H1 (cell line): Measurements from ENCODE around the gene RAB6D. TPM values are rescaled to one million over a fixed set of nuclear protein-coding genes. Genes with fewer than 3 reads are reported as not detected.

ENCODE experiments used
- CTCF ChIA-PET: fragments of 300-600 bp; sonication (Branson Sonifier 250); formaldehyde crosslinking; loops from one replicate; lab custom pipeline; 2021; ENCODE audit not compliant: partially characterized antibody; lab: Charles Lee
- POLR2A ChIA-PET: fragments of 300-600 bp; sonication (Branson Sonifier 250); formaldehyde crosslinking; loops from one replicate; lab custom pipeline; 2021; ENCODE audit warnings: inconsistent platforms; ENCODE audit not compliant: partially characterized antibody; lab: Charles Lee
- DNase-seq, 2 experiments: peaks; one replicate each; pipeline versions ENCODE4 v3.0.0 to v3.0.0-alpha.2; 2010 to 2022; ENCODE audit warnings: low spot score in 2 of 2, low read depth in 1 of 2, mixed read lengths in 1 of 2
- FAIRE-seq: peaks from 2 replicates; lab custom pipeline; 2011; peaks lifted over from hg19 to GRCh38; lab: Jason Lieb, UNC
- H2AFZ ChIP-seq: 2 replicates; pipeline ENCODE4 v1.8.1; 2012; ENCODE audit warnings: low read length, inconsistent platforms
- H2AK5ac ChIP-seq: 2 replicates; pipeline ENCODE4 v1.6.1; 2013; ENCODE audit warnings: low read depth, low read length
- H2BK120ac ChIP-seq: replicated peaks from 2 replicates; pipeline ENCODE3; 2013; ENCODE audit warnings: low read depth, low read length, inconsistent platforms
- H2BK12ac ChIP-seq: 2 replicates; pipeline ENCODE4 v1.6.1; 2013; ENCODE audit warnings: low read depth, low read length
- H2BK15ac ChIP-seq: 2 replicates; pipeline ENCODE4 v1.6.1; 2013; ENCODE audit warnings: low read length
- H2BK20ac ChIP-seq: 2 replicates; pipeline ENCODE4 v1.6.1; 2013; ENCODE audit warnings: low read length
- H2BK5ac ChIP-seq: 2 replicates; pipeline ENCODE4 v1.6.1; 2013; ENCODE audit warnings: low read depth, low read length
- H3K14ac ChIP-seq: 2 replicates; pipeline ENCODE4 v1.6.1; 2013; ENCODE audit warnings: inconsistent platforms; ENCODE audit not compliant: insufficient read length
- H3K18ac ChIP-seq: 2 replicates; pipeline ENCODE4 v1.6.1; 2013; ENCODE audit warnings: low read length; ENCODE audit errors: extremely low read depth
- H3K23ac ChIP-seq: 2 replicates; pipeline ENCODE4 v1.6.1; 2013; ENCODE audit warnings: inconsistent platforms; ENCODE audit not compliant: insufficient read length
- H3K23me2 ChIP-seq: 2 replicates; pipeline ENCODE4 v1.6.1; 2013; ENCODE audit warnings: low read depth, low read length
- H3K27ac ChIP-seq: 2 replicates; pipeline ENCODE4 v1.6.1; 2011; ENCODE audit warnings: low read depth, low read length, inconsistent platforms
- H3K27me3 ChIP-seq, 4 experiments: replicated peaks in 1 of 4; 1 replicate in 1 of 4; 2 replicates in 3 of 4; pipeline versions ENCODE4 v1.6.1 to v1.8.1; 2011 to 2013; ENCODE audit warnings: low read length in 3 of 4, mild to moderate bottlenecking in 3 of 4, inconsistent platforms in 2 of 4, mixed read lengths in 2 of 4, moderate library complexity in 1 of 4; ENCODE audit not compliant: control insufficient read depth in 3 of 4, insufficient read depth in 3 of 4; ENCODE audit errors: extremely low read depth in 1 of 4
- H3K36me3 ChIP-seq, 4 experiments: 2 replicates each; pipeline versions ENCODE4 v1.6.1 to v1.8.1; 2011 to 2013; ENCODE audit warnings: mild to moderate bottlenecking in 4 of 4, low read length in 3 of 4, moderate library complexity in 2 of 4, control low read depth in 1 of 4, inconsistent platforms in 1 of 4; ENCODE audit not compliant: insufficient read depth in 4 of 4, control insufficient read depth in 2 of 4
- H3K4ac ChIP-seq: replicated peaks from 2 replicates; pipeline ENCODE3; 2013; ENCODE audit warnings: low read length, low read depth, mixed read lengths, inconsistent platforms; ENCODE audit not compliant: insufficient read length
- H3K4me1 ChIP-seq, 4 experiments: replicated peaks in 1 of 4; 1 replicate in 1 of 4; 2 replicates in 3 of 4; pipeline versions ENCODE4 v1.6.1 to v1.8.1; 2011 to 2013; ENCODE audit warnings: low read length in 3 of 4, inconsistent platforms in 2 of 4, mixed read lengths in 1 of 4; ENCODE audit not compliant: insufficient read depth in 4 of 4, control insufficient read depth in 3 of 4
- H3K4me2 ChIP-seq, 2 experiments: 2 replicates each; pipeline versions ENCODE4 v1.6.1 to v1.8.1; 2011 to 2013; ENCODE audit warnings: low read depth in 2 of 2, low read length in 2 of 2, control low read depth in 1 of 2, inconsistent platforms in 1 of 2, mild to moderate bottlenecking in 1 of 2; ENCODE audit not compliant: insufficient read depth in 1 of 2
- H3K4me3 ChIP-seq, 4 experiments: fragments of 200-600, 300-600 bp in 1 of 4; sonication (generic), shearing (Covaris generic), sonication (Bioruptor Twin) in 1 of 4; 2 replicates each; pipeline versions ENCODE4 v1.5.1 to v1.8.1; 2011 to 2016; ENCODE audit warnings: low read length in 4 of 4, low read depth in 3 of 4, control low read depth in 2 of 4, inconsistent platforms in 2 of 4, mild to moderate bottlenecking in 2 of 4, mixed read lengths in 1 of 4, moderate library complexity in 1 of 4; ENCODE audit not compliant: insufficient read depth in 2 of 4; ENCODE audit errors: extremely low read depth in 1 of 4
- H3K56ac ChIP-seq: replicated peaks from 2 replicates; pipeline ENCODE3; 2013; ENCODE audit warnings: low read depth, mild to moderate bottlenecking, mixed read lengths, low read length, inconsistent platforms; ENCODE audit not compliant: insufficient read length
- H3K79me1 ChIP-seq: 2 replicates; pipeline ENCODE4 v1.6.1; 2013; ENCODE audit warnings: low read depth, low read length, control low read depth
- H3K79me2 ChIP-seq, 2 experiments: 2 replicates each; pipeline versions ENCODE4 v1.6.1 to v1.8.1; 2012 to 2013; ENCODE audit warnings: low read length in 2 of 2, mild to moderate bottlenecking in 2 of 2, inconsistent platforms in 1 of 2; ENCODE audit not compliant: insufficient read depth in 2 of 2, control insufficient read depth in 1 of 2
- H3K9ac ChIP-seq, 4 experiments: replicated peaks in 1 of 4; 1 replicate in 1 of 4; 2 replicates in 3 of 4; pipeline versions ENCODE4 v1.6.1 to v1.8.1; 2011 to 2013; ENCODE audit warnings: low read depth in 3 of 4, low read length in 3 of 4, control low read depth in 2 of 4, mild to moderate bottlenecking in 2 of 4, moderate library complexity in 2 of 4, inconsistent platforms in 1 of 4; ENCODE audit errors: extremely low read depth in 1 of 4
- H3K9me3 ChIP-seq, 2 experiments: 2 replicates each; pipeline versions ENCODE4 v1.6.1 to v1.8.1; 2012 to 2013; ENCODE audit warnings: mild to moderate bottlenecking in 2 of 2, moderate library complexity in 2 of 2, control low read depth in 1 of 2, inconsistent platforms in 1 of 2, low read depth in 1 of 2, low read length in 1 of 2, mixed read lengths in 1 of 2; ENCODE audit not compliant: insufficient read depth in 2 of 2
- H4K20me1 ChIP-seq, 2 experiments: replicated peaks in 1 of 2; 2 replicates each; pipeline versions ENCODE3 to v1.8.1; 2011 to 2013; ENCODE audit warnings: inconsistent platforms in 2 of 2, low read length in 2 of 2, mild to moderate bottlenecking in 1 of 2; ENCODE audit not compliant: insufficient read depth in 2 of 2, control insufficient read depth in 1 of 2
- H4K5ac ChIP-seq: 2 replicates; pipeline ENCODE4 v1.6.1; 2013; ENCODE audit warnings: low read length, low read depth, mixed read lengths, inconsistent platforms; ENCODE audit not compliant: insufficient read length
- H4K8ac ChIP-seq: 2 replicates; pipeline ENCODE4 v1.8.0; 2013; ENCODE audit warnings: mild to moderate bottlenecking, moderate library complexity, low read length, inconsistent platforms; ENCODE audit not compliant: insufficient read depth; ENCODE audit errors: extremely low read depth
- H4K91ac ChIP-seq: replicated peaks from 2 replicates; pipeline ENCODE3; 2013; ENCODE audit warnings: low read length, mixed read lengths, inconsistent platforms; ENCODE audit not compliant: insufficient read length
- CBX5 ChIP-seq: fragments of 300-800, 300-1000 bp; sonication (generic); IDR thresholded peaks from 2 replicates; pipeline ENCODE4 v1.7.1; 2016; ENCODE audit warnings: antibody characterized with exemption, low read length, low read depth
- CHD2 ChIP-seq: IDR thresholded peaks from 2 replicates; pipeline ENCODE4 v1.6.1; 2012; ENCODE audit warnings: low read length, improper control_type of control experiment
- CREB1 ChIP-seq: IDR thresholded peaks from 2 replicates; pipeline ENCODE4 v1.6.1; 2012; ENCODE audit warnings: inconsistent platforms
- CTCF ChIP-seq, 3 experiments: IDR thresholded peaks; 1 replicate in 2 of 3; 2 replicates in 1 of 3; pipeline versions ENCODE4 v1.5.1 to v1.6.1; 2011; ENCODE audit warnings: low read length in 3 of 3, mild to moderate bottlenecking in 3 of 3, inconsistent platforms in 2 of 3, low read depth in 1 of 3, moderate library complexity in 1 of 3; ENCODE audit not compliant: insufficient read depth in 1 of 3; ENCODE audit errors: control extremely low read depth in 1 of 3
- JUN ChIP-seq: IDR thresholded peaks from 2 replicates; pipeline ENCODE4 v1.6.1; 2011; ENCODE audit warnings: low read depth, mild to moderate bottlenecking, improper control_type of control experiment, low read length
- TCF12 ChIP-seq: IDR thresholded peaks from 2 replicates; pipeline ENCODE4 v1.6.1; 2011; ENCODE audit warnings: low read depth, mild to moderate bottlenecking, low read length
- WGBS, 2 experiments: shearing (Covaris generic) in 1 of 2; methylation state at CpG; one replicate each; pipeline versions ENCODE4 v1.1.6 to v1.1.7; 2013 to 2015; ENCODE audit warnings: low lambda C conversion rate in 2 of 2, mixed read lengths in 2 of 2, inconsistent platforms in 1 of 2, low coverage in 1 of 2, missing lambda C conversion rate in 1 of 2; ENCODE audit not compliant: insufficient replicate concordance in 2 of 2, insufficient coverage in 1 of 2, insufficient read length in 1 of 2; ENCODE audit errors: extremely low coverage in 1 of 2, missing lambda C conversion rate in 1 of 2; 5-methylcytosine and 5-hydroxymethylcytosine counted together
- polyA plus RNA-seq, 7 experiments: library from polyadenylated mRNA; depleted of rRNA in 3 of 7; stranded (reverse) in 5 of 7; unstranded in 2 of 7; fragments of >200 nt in 5 of 7; fragments of 200-250 nt in 2 of 7; gene quantifications; 1 replicate in 5 of 7; 2 replicates in 1 of 7; 4 replicates in 1 of 7; pipeline versions ENCODE4 v1.2.1 to v1.2.3, GENCODE V29; 2011 to 2013; ENCODE audit warnings: missing spikeins in 2 of 7, mixed read lengths in 2 of 7
- total RNA-seq: library from RNA; stranded (reverse); fragmentation: NEBNext Ultra II Directional; extraction: Animal tissue kit (Norgen Biotek cat#: 25700); gene quantifications from 2 replicates; pipeline ENCODE4 v1.2.1, GENCODE V29; 2021
- TF ChIP-seq, protein P1 (sequence below): IDR thresholded peaks from 2 replicates; pipeline ENCODE4 v1.6.1; 2011; ENCODE audit warnings: low read length, improper control_type of control experiment

RAB6D gene
- total and polyA plus RNA-seq, 2 of the 8 experiments (the other 6 are each of a cell fraction or from before 2014, with no cell fraction given): 0.05 to 0.22 TPM

- Histone ChIP-seq H3K23me2 (no peaks in the 10 kb centered on the region), H3K79me1 (no peaks in the 10 kb centered on the region), H2BK20ac (no peak overlapping the region; the same call in 1 of the 2 replicates), H3K23ac (no peak overlapping the region), H3K18ac (no peak overlapping the region), H2BK15ac (no peak overlapping the region), H2BK12ac (no peak overlapping the region), H3K4me1 (no peaks in the 10 kb centered on the region), H2AFZ (peak overlapping the region; percentile 84; the same call in 1 of the 2 replicates), H3K4me3 (no peak overlapping the region), H3K27me3 (no peaks in the 10 kb centered on the region), H3K14ac (no peak overlapping the region), H3K56ac (no peak overlapping the region), H4K91ac (no peak overlapping the region), H3K79me2 (no peaks in the 10 kb centered on the region), H3K9ac (no peak overlapping the region), H3K27ac (no peak overlapping the region), H4K20me1 (no peaks in the 10 kb centered on the region), H4K5ac (no peak overlapping the region), H4K8ac (no peak overlapping the region), H2BK120ac (no peak overlapping the region), H2AK5ac (no peak overlapping the region), H3K4ac (no peak overlapping the region), H3K9me3 (no peaks in the 10 kb centered on the region), H3K36me3 (no peaks in the 10 kb centered on the region), H2BK5ac (no peak overlapping the region), H3K4me2 (no peak overlapping the region; a peak in 1 of 4 replicates)
- FAIRE-seq: peak; percentile 94
- POLR2A ChIA-PET: interaction anchor here (1.4 kb wide), 1 partner anchor 79 kb away, joined by 8 read pairs; the partner anchor contains the start of gene MZT2A
- 24% methylated on average over 7 of the region's 7 CpGs; no CpG with 5 or more reads in 1 of the 2 experiments for WGBS, 2 experiments
- CTCF ChIA-PET: interaction anchor here (0.9 to 5.0 kb wide), 26 partner anchors 9 to 269 kb away, joined by 3 to 53 read pairs (median 4); partner anchors contain the start of gene MZT2A
- DNase-seq: no peak
- TF ChIP-seq CBX5 (no peak), JUN (no peak), CREB1 (no peak; the same call in 1 of the 2 replicates), CTCF (IDR thresholded peaks at IDR 0.05; ENCODE audit: control extremely low read depth in 1 of 3, insufficient read depth in 1 of 3, low read depth in 1 of 3, low read length in 3 of 3) (peak in 2 of 3 experiments; percentile 61 to 71; a peak in 2 of 4 replicates), CHD2 (no peak), TCF12 (no peak)
- TF ChIP-seq, protein P1, sequence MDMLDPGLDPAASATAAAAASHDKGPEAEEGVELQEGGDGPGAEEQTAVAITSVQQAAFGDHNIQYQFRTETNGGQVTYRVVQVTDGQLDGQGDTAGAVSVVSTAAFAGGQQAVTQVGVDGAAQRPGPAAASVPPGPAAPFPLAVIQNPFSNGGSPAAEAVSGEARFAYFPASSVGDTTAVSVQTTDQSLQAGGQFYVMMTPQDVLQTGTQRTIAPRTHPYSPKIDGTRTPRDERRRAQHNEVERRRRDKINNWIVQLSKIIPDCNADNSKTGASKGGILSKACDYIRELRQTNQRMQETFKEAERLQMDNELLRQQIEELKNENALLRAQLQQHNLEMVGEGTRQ: no peak
These were observed 49.3 kb upstream of the RAB6D start for GRCh38 chr2:131413148-131413747.
